GM18868 (cell line): ENCODE results near the gene RAB40AL.

Experiments used
- ATAC-seq: cut with Tn5 transposase; IDR thresholded peaks from one replicate; pipeline ENCODE4 v1.9.1; 2021; ENCODE audit warnings: mild to moderate bottlenecking, moderate library complexity; ENCODE audit not compliant: unreplicated experiment

RAB40AL gene

DNA sequence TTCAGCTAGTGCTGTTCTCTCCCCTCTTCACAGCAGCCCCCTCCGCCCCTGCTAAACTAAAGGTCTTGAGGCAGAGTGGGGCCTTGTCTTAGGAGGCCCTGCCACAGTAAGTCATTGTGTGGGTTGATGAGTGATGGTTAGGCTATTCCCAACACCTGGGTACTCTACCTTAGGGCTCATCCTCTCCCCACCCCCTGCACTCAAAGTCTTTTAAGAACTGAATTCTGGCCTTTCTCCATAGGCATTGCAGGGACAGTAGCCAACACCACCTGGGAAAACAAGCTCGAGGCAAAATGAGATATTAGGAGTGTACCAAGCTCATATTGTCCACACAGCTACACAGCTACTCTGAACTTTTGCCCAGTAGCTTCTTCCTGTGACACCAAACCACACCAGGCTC lies 42.5 kb downstream of the RAB40AL start:
- no peak for ATAC-seq

DNA sequence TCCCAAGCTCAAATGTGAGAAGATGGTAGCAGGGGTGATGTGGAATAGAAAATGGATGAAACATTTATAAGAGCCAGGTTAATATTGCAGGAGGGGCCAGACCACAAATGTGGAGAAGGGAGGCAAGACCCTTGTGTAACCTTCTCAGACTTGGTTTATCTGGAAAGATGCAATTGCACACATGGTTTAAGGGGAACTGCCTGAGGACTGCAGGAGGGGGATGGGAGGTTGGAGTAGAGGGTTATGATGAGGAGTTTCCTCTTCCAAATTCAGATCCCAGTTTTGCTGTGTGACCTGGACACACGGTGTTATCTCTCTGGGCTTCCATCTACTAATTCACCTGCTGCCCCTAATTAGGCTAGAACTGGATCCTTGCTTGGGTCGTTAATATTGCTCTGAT lies 46.1 kb downstream of the RAB40AL start:
- ATAC-seq: no peak

DNA sequence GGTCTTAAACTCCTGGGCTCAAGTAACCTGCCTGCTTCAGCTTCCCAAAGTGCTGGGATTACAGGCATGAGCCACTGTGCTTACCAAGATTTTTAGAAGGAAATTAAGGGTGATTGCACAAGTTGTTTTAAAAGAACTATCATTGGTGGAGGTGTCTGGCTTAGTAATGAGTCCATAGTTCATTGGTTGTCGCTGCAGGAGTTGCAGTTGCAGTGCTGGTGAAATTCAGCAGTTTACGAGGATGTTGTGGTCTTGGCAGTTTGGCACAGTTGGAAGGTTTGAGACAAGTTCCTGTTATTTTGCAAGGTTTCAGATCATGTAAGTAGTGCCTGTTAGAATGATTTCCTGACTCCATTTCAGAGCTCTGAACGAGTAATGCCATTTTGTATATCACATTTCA lies 48.1 kb downstream of the RAB40AL start:
- no peak for ATAC-seq
